ENCODE results near the gene SNX32.

The SNX32 gene

GRCh38 chr11:65833297-65834030 lies at the start of gene SNX32:
Gene SNX32 (plus strand): TSS chr11:65833963. CDS start chr11:65834066, 103 bp downstream.
- DNase-seq: peak; percentile 99

DNA sequence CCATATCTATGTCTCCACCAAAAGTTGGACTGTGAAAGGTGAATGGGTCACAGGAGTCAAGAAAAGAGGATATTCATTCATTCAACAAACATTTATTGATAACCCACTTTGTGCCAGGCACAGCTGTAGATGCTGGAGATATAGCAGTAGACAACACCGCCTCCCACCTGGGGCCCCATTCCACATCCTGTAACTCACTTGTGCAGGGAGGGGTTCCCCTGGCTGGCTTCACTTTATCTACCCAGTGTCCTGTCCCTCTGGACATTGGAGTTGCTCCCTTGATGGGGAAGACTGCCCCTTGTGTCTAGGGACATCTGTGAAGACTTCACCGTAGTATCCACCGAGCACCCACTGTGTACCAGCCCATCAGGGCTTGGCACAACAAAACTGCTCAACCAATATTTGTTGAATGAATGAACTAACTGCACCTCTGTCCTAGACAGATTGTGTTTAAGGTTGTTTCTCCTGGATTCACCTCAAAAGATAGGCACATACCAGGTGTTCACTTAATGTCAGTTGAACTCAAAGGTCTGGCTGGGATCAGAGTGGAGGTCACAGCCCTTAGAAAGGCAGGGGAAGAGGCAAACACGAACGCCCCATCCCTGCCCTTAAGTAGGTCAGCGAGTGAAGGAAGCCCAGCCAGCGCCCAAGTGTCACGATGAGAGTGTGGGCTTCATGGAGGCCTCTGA lies 48.3 kb upstream of the SNX32 start:
- peak; percentile 25 for DNase-seq

DNA sequence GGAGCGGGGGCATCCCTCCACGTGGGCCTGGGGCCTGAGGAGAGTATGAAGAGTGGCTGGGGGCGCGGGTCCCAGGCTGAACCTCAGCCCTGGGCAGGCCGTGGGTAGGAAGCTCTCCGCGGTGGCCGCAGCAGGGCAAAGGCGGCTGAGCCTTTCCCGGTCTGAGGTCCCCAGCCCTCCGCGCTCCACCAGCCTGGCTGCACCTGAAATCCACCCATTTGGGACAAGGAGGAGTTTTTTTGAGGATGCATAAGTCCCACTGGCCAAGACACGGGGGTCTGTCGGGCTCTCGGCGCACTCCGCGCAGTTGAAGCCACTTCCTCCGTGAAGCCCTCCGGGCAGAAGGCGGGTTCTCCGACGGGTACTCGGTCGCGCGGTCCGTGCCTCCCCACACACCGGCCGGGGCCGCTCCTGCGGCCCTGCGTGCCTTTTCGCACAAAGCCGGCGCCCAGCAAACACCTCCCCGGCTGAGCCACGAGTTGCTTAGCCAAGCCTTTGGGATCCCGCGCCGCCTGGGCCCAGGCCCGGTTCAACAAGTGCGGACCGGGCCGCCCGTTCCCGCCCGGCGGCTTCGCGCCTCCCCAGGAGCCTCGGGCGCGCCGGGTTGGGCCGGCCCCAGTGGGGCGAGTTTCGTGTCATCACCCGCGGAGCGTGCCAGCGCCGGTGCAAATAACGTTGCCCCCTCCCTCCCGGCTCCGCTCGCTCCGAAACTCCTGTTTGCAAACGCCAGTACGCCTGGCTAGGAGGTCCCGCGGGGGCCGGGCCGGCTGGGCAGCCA lies 47.6 kb upstream of the SNX32 start:
- peak; percentile 43 for DNase-seq

DNA sequence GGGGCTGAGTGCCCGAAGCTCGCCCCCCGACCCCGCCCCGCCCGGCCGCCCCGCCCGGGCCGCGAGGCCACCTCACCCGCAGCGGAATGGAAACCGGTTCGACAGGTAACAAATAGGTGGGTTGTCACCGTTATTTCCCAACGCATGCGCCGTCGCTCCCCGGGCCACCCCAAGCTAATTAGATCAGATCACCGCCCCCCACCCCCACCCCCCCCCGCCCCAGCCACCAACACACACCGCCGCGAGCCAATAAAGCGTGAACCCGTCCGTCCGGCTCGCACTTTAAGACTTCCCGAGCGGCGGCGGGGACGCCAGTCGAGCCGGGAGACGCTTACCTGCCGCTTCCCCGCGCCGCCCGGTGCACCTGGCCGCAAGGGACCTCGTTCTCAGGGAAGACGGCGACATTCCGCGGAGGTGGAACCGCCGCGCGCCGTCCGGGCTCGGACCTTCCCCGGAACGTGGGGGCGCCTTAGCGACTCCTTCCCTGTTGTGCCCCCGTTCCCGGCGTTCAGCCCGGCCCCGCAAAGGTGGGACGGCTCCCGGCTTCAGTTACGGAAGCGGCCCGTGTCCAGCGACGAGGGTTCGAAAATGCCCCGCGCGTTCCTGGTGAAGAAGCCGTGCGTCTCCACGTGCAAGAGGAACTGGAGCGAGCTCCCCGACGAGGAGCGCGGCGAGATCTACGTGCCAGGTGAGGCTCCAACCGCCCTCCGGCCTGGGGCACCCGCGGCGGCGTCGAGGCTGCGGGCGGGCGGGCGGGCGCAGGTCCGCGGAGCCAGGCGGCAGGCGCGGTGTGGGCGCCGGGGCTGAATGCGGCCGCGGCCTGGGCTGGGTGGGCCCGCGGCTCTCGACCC lies 46.8 kb upstream of the SNX32 start, which contains the start of gene OVOL1:
Gene OVOL1, plus strand, starts transcription at position 278 of the 851 bp plus-strand sequence. Its CDS starts 311 bp downstream, at position 589.
- DNase-seq: peak; percentile 51

DNA sequence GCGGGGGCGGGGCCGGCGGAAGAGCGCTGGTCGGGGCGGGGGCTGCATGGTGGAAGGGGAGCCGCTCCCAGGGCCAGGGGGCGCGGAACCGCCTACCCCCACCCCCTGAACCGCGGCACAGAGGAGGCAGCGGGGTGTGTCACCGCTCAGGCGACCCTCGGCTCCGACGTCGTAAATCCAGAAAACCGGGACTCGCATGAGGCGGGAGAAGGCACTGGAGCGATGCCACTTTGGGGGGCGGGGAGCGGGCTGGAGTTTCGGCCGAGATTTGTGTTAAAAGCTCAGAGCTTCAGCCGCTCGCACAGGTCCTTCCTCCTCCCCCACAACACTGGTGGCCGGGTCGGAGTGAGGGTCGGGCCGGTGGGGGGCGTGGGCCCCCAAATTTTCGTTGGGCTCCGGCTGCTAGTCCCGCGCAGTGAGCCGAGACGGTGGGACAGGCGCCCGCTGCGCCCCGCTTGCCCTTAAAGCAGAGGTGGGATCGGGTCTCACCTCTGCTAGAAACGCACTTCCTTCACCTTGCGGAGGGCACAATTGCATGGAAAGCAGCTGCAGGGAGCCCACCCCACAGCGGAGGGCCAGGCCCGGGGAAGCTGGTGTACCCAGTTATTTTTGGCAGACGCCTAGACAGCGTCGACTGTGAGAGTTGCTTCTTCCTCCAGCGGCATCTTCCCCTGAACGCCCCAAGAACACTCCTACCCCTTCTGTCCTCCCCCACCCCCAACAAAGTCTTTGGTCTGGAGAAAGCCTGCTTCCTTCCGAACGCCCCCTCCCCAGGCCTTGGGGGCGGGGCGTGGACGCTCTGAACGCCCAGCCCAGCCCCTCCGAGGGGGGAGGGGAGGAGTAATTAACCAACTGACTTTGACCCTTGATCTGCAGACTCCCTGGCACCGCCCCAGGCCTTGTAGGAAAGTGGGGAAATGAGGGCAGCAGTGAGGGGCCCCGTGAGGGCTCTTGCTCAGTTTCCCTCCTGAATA lies 45.8 kb upstream of the SNX32 start:
- DNase-seq: peak; percentile 61

DNA sequence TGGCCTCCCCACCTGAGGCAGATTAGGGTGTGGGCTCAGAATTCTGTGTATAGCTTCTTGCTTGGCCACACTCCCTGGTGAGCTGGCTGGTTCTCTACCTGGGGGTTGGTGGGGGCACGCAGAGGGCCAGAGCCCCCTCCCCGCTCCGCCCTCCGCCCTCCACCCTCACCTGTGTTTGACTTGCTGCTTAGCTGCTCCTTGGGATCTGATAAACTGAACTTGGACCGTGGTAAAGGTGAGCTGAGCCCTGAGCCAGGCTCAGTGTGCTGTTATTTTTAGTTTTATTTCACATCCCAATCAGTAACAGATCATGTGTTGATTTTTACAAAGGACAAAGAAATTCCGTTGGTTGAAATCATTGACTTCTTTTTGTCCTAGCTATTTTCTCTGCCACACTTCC lies 44.9 kb upstream of the SNX32 start:
- no peak for DNase-seq

GRCh38 chr11:65789230-65790103 lies 44.3 kb upstream of the SNX32 start:
- no peak for DNase-seq

DNA sequence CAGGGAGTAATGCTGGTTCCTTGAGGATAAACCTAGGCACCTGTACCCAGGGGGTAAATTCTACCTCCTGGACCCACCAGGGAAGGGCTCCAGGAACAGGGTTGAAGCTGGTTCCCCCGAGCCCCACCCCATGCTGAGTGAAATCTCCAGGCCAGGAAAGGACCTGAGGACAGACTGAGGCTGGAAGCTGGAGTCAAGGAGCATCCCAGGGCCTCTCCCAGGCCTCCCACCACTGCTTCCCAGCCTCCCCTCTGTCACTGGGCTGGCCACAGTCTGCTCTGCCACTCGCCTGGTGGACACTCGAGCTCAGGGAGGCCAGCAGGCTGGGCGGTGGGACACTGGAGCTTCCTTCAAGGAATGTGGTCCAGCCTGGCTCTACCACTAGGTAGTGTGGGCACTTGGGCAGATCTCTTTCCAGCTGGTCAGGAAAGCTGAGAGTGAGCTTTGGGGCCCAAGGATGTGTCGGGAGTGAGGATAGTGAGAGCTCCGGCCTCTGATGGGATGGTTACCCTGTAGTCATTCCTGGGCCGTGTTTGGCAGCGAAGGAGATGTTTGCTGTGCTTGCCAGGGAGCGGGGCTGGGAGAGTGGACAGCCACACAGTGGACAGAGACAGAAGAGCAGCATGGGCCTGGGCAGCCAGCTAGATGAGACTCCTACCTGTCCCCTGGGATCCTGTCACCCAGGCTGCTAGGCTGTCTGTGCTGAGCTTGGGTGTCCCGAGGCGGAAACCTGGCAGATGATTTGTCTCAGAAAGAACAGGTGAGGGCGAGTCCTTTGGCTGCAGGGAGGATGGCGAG lies 43.5 kb upstream of the SNX32 start:
- DNase-seq: no peak

DNA sequence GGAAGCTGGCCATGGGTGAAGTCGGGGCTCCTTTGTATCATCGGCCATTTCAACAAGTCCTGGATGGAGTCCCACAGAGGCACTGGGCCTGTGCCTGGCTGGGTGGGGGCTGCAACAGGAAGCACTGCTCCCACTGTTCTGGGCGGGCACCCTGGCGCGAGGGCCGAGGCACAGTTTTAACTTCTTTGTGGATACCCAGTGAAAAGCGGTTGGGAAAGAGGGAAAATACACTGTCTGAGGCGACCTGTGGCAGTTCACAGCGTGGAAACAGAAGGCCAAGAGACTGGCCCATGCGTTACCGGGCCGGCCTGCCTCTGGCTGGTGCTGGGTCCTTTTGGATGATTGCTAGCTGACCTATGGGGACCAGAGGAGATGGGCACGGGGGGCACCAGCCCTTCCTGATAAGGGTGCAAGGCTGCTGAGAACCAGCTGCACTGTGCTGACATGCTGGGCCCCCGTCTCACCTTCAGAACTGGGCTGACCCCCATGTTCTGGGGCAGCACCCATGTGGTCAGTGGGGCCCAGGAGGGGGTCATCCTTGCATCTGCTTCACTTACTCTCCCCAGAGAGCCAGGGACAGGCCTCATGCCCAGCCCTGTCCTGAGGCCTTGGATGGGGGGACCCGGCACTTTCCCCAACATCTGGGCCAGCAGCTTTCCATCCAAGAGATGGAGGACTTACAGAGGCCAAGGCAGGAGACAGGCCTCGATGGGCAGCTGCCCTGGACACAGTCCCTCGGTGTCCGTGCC lies 42.7 kb upstream of the SNX32 start:
- no peak for DNase-seq

DNA sequence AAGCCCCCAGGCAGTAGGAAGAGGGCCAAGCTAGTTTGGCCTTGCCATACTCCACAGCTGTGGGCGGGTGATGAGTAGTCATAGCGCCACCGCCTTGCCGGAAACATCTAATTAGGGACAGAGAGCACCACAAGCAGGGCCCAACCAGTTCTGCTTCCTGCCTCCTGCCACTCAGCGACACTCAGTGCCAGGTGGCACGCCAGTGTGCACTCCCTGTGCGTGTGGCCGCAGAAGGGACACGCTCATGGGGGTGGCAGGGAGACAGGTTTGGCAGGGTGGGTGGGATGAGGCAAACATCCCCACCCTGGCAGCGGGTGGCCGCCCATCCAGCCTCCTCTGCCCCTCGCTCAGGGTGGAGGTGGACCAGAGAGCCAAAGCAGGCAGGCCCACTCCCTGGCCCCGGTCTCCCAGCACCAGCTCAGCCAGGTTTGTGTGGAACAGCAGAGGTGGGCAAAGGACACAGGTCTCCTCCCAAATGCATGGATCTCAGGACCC lies 42.0 kb upstream of the SNX32 start:
- DNase-seq: no peak

- no peak for DNase-seq
Measured at GRCh38 chr11:65792456-65792855, 41.3 kb upstream of the SNX32 start.

- DNase-seq: no peak
Measured at GRCh38 chr11:65793144-65793581, 40.6 kb upstream of the SNX32 start.

- DNase-seq: no peak
Measured at GRCh38 chr11:65793625-65794400, 40.0 kb upstream of the SNX32 start.

GRCh38 chr11:65794570-65795510 lies 38.9 kb upstream of the SNX32 start:
- no peak for DNase-seq

- no peak for DNase-seq
Measured at GRCh38 chr11:65796726-65797601, 36.8 kb upstream of the SNX32 start.

Measured in eye (tissue), 1 donor.